GM19035 (cell line): ENCODE measurements around the gene AGPAT4.
"Not testable (repeated sequence)": the region's sequence is repeated elsewhere in the genome, so short reads cannot be mapped to it uniquely, and the experiment has no call there.

ENCODE experiments used
- ATAC-seq: cut with Tn5 transposase; IDR thresholded peaks from one replicate; pipeline ENCODE4 v1.9.1; 2021; ENCODE audit not compliant: unreplicated experiment

Gene AGPAT4

GRCh38 chr6:161207200-161207599 is 66.7 kb downstream of the AGPAT4 start:
- no peak for ATAC-seq

- no peak for ATAC-seq
Observed at GRCh38 chr6:161204866-161205557, 68.8 kb downstream of the AGPAT4 start.

- ATAC-seq: no peak
Observed at GRCh38 chr6:161200610-161201370, 73.1 kb downstream of the AGPAT4 start.

GRCh38 chr6:161199850-161200249 is 74.0 kb downstream of the AGPAT4 start:
- no peak for ATAC-seq

- no peak for ATAC-seq
Observed at GRCh38 chr6:161198783-161199460, 74.9 kb downstream of the AGPAT4 start.

- no peak for ATAC-seq
Observed at GRCh38 chr6:161198176-161198575, 75.7 kb downstream of the AGPAT4 start.

- ATAC-seq: no peak
Observed at GRCh38 chr6:161195386-161195785, 78.5 kb downstream of the AGPAT4 start.

- ATAC-seq: no peak
Observed at GRCh38 chr6:161194374-161194773, 79.5 kb downstream of the AGPAT4 start.

- no peak for ATAC-seq
Observed at GRCh38 chr6:161192636-161193411, 81.0 kb downstream of the AGPAT4 start.

GRCh38 chr6:161191671-161192070 is 82.2 kb downstream of the AGPAT4 start:
- no peak for ATAC-seq

- ATAC-seq: no peak
Observed at GRCh38 chr6:161191007-161191406, 82.9 kb downstream of the AGPAT4 start.

GRCh38 chr6:161189891-161190290 is 84.0 kb downstream of the AGPAT4 start:
- ATAC-seq: no peak

- no peak for ATAC-seq
Observed at GRCh38 chr6:161188547-161189465, 85.1 kb downstream of the AGPAT4 start.

GRCh38 chr6:161186173-161186769 is 87.6 kb downstream of the AGPAT4 start:
- no peak for ATAC-seq

GRCh38 chr6:161181121-161181520 is 92.7 kb downstream of the AGPAT4 start:
- no peak for ATAC-seq

GRCh38 chr6:161178155-161178554 is 95.7 kb downstream of the AGPAT4 start:
- not testable (repeated sequence) for ATAC-seq

GRCh38 chr6:161176428-161176827 is 97.4 kb downstream of the AGPAT4 start:
- not testable (repeated sequence) for ATAC-seq

GRCh38 chr6:161172769-161173168 is 101.1 kb downstream of the AGPAT4 start:
- ATAC-seq: not testable (repeated sequence)

- ATAC-seq: no peak
Observed at GRCh38 chr6:161171207-161171606, 102.7 kb downstream of the AGPAT4 start.

GRCh38 chr6:161169696-161170095 is 104.2 kb downstream of the AGPAT4 start:
- no peak for ATAC-seq
